ENCODE data around the gene ASGR1.

DNA sequence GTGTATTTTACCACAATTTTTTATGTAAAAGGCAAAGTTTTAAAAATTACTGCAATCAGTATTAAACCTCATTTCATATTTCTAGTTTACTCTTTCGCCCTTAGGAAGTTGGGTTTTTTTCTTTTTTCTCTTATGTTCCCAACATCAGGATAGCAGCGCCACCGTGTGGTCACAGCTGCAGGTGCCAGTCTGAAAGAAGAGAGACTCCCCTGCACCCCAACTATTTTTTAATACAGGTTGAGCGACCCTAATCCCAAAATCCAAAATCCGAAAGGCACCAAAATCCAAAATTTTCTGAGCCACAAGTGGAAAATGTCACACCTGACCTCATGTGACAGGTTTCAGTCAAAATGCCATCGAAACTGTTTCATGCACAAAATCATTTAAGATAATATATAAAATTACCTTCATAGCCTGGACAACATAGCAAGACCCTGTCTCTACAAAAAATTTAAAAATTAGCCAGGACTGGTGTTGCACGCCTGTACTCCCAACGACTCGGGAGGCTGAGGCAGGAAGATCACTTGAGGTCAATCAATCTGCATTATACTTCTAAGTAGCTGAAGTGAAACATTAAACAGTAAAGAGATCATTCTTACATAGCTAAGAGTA, 42.8 kb downstream of the ASGR1 start:
- TF ChIP-seq, protein P1, sequence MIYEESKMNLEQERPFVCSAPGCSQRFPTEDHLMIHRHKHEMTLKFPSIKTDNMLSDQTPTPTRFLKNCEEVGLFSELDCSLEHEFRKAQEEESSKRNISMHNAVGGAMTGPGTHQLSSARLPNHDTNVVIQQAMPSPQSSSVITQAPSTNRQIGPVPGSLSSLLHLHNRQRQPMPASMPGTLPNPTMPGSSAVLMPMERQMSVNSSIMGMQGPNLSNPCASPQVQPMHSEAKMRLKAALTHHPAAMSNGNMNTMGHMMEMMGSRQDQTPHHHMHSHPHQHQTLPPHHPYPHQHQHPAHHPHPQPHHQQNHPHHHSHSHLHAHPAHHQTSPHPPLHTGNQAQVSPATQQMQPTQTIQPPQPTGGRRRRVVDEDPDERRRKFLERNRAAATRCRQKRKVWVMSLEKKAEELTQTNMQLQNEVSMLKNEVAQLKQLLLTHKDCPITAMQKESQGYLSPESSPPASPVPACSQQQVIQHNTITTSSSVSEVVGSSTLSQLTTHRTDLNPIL (CRISPR knock-in tag; IDR thresholded peaks at IDR 0.05; ENCODE audit: low read depth), result no peak
- TF ChIP-seq ARNTL (CRISPR knock-in tag; IDR thresholded peaks at IDR 0.05; ENCODE audit: borderline replicate concordance, low read depth) (no peak), ZFP3 (CRISPR knock-in tag; IDR thresholded peaks at IDR 0.05) (no peak), CSDC2 (CRISPR knock-in tag; IDR thresholded peaks at IDR 0.05) (no peak), GLIS3 (CRISPR knock-in tag; IDR thresholded peaks at IDR 0.05) (no peak)
- TF ChIP-seq, protein P2, sequence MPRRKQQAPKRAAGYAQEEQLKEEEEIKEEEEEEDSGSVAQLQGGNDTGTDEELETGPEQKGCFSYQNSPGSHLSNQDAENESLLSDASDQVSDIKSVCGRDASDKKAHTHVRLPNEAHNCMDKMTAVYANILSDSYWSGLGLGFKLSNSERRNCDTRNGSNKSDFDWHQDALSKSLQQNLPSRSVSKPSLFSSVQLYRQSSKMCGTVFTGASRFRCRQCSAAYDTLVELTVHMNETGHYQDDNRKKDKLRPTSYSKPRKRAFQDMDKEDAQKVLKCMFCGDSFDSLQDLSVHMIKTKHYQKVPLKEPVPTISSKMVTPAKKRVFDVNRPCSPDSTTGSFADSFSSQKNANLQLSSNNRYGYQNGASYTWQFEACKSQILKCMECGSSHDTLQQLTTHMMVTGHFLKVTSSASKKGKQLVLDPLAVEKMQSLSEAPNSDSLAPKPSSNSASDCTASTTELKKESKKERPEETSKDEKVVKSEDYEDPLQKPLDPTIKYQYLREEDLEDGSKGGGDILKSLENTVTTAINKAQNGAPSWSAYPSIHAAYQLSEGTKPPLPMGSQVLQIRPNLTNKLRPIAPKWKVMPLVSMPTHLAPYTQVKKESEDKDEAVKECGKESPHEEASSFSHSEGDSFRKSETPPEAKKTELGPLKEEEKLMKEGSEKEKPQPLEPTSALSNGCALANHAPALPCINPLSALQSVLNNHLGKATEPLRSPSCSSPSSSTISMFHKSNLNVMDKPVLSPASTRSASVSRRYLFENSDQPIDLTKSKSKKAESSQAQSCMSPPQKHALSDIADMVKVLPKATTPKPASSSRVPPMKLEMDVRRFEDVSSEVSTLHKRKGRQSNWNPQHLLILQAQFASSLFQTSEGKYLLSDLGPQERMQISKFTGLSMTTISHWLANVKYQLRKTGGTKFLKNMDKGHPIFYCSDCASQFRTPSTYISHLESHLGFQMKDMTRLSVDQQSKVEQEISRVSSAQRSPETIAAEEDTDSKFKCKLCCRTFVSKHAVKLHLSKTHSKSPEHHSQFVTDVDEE (CRISPR knock-in tag; IDR thresholded peaks at IDR 0.05), result no peak
- TF ChIP-seq, protein P3, sequence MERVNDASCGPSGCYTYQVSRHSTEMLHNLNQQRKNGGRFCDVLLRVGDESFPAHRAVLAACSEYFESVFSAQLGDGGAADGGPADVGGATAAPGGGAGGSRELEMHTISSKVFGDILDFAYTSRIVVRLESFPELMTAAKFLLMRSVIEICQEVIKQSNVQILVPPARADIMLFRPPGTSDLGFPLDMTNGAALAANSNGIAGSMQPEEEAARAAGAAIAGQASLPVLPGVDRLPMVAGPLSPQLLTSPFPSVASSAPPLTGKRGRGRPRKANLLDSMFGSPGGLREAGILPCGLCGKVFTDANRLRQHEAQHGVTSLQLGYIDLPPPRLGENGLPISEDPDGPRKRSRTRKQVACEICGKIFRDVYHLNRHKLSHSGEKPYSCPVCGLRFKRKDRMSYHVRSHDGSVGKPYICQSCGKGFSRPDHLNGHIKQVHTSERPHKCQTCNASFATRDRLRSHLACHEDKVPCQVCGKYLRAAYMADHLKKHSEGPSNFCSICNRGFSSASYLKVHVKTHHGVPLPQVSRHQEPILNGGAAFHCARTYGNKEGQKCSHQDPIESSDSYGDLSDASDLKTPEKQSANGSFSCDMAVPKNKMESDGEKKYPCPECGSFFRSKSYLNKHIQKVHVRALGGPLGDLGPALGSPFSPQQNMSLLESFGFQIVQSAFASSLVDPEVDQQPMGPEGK (CRISPR knock-in tag; IDR thresholded peaks at IDR 0.05; ENCODE audit: borderline replicate concordance), result no peak
